Upper lobe of right lung (tissue), 1 donor: ENCODE results near the gene PNLIPRP1. TPM values are rescaled to one million over a fixed set of nuclear protein-coding genes. Genes with fewer than 3 reads are reported as not detected.

ENCODE experiments used
- ATAC-seq: fragments of 200-7000 bp; cut with Tn5 transposase; one replicate; pipeline ENCODE4 v1.9.1; 2020; ENCODE audit warnings: mild to moderate bottlenecking, moderate library complexity
- DNase-seq: peaks from one replicate; pipeline ENCODE4 v3.0.0-alpha.2; 2020
- H3K27ac ChIP-seq: fragments of 200-600 bp; one replicate; pipeline ENCODE4 v1.8.0; 2022
- H3K27me3 ChIP-seq: fragments of 200-600 bp; one replicate; pipeline ENCODE4 v1.8.0; 2022; ENCODE audit warnings: mild to moderate bottlenecking
- H3K36me3 ChIP-seq: fragments of 200-600 bp; one replicate; pipeline ENCODE4 v1.8.0; 2022
- H3K4me1 ChIP-seq: fragments of 200-600 bp; one replicate; pipeline ENCODE4 v1.8.0; 2022
- H3K4me3 ChIP-seq: fragments of 200-600 bp; one replicate; pipeline ENCODE4 v1.8.0; 2022; ENCODE audit warnings: mild to moderate bottlenecking
- H3K9me3 ChIP-seq: fragments of 200-600 bp; one replicate; pipeline ENCODE4 v1.8.0; 2022
- CTCF ChIP-seq: fragments of 200-600 bp; IDR thresholded peaks from one replicate; pipeline ENCODE4 v1.8.0; 2022; ENCODE audit warnings: antibody characterized with exemption
- intact Hi-C: fragments of 100-400 bp; cut with DNase I; formaldehyde crosslinking; loops from one replicate; pipeline ENCODE4 v1.11.0; 2022
- total RNA-seq: library from RNA; stranded (reverse); fragmentation: NEBNext Ultra II Directional; extraction: Animal tissue kit (Norgen Biotek cat#: 25700); gene quantifications from one replicate; pipeline ENCODE4 v1.2.1, GENCODE V29; 2021
- donor health status: DM: no; HTN: yes; CAD: no; lungs with severe emphysema.

Gene PNLIPRP1
- total RNA-seq, 1 donor from 2014 or later: not detected

GRCh38 chr10:116566932-116567331 is 23.8 kb upstream of the PNLIPRP1 start:
- no peak for TF ChIP-seq CTCF
- Histone ChIP-seq H3K27me3 (no peaks in the 10 kb centered on the region), H3K27ac (no peak overlapping the region), H3K9me3 (no peaks in the 10 kb centered on the region), H3K36me3 (no peaks in the 10 kb centered on the region), H3K4me3 (no peak overlapping the region), H3K4me1 (no peaks in the 10 kb centered on the region)
- intact Hi-C loops: no loop called here
- no peak for ATAC-seq
- no peak for DNase-seq

GRCh38 chr10:116567335-116567734 is 23.4 kb upstream of the PNLIPRP1 start:
- no peak overlapping the region for H3K27ac ChIP-seq
- H3K36me3 ChIP-seq: no peaks in the 10 kb centered on the region
- H3K27me3 ChIP-seq: no peaks in the 10 kb centered on the region
- DNase-seq (no peak), ATAC-seq (no peak)
- H3K9me3 ChIP-seq: no peaks in the 10 kb centered on the region
- no peaks in the 10 kb centered on the region for H3K4me1 ChIP-seq
- intact Hi-C loops: no loop called here
- no peak for TF ChIP-seq CTCF
- H3K4me3 ChIP-seq: no peak overlapping the region

GRCh38 chr10:116574797-116575196 is 16.0 kb upstream of the PNLIPRP1 start:
- no peaks in the 10 kb centered on the region for H3K36me3 ChIP-seq
- no peak for TF ChIP-seq CTCF
- no peaks in the 10 kb centered on the region for H3K27me3 ChIP-seq
- intact Hi-C loops: no loop called here
- H3K4me3 ChIP-seq: no peak overlapping the region
- no peaks in the 10 kb centered on the region for H3K9me3 ChIP-seq
- DNase-seq (no peak), ATAC-seq (no peak)
- no peaks in the 10 kb centered on the region for H3K4me1 ChIP-seq
- H3K27ac ChIP-seq: no peak overlapping the region

GRCh38 chr10:116587878-116588591 is 2.7 kb upstream of the PNLIPRP1 start:
- Histone ChIP-seq H3K4me3 (no peak overlapping the region), H3K4me1 (no peaks in the 10 kb centered on the region), H3K9me3 (no peaks in the 10 kb centered on the region), H3K36me3 (no peaks in the 10 kb centered on the region), H3K27me3 (no peaks in the 10 kb centered on the region), H3K27ac (no peak overlapping the region)
- no peak for DNase-seq
- TF ChIP-seq CTCF: no peak
- ATAC-seq: no peak
- intact Hi-C loops: no loop called here

- H3K27ac ChIP-seq: no peak overlapping the region
- H3K4me1 ChIP-seq: no peaks in the 10 kb centered on the region
- ATAC-seq (no peak), DNase-seq (no peak)
- no peak for TF ChIP-seq CTCF
- no peak overlapping the region for H3K4me3 ChIP-seq
- H3K27me3 ChIP-seq: no peaks in the 10 kb centered on the region
- intact Hi-C loops: no loop called here
- no peaks in the 10 kb centered on the region for H3K9me3 ChIP-seq
- H3K36me3 ChIP-seq: no peaks in the 10 kb centered on the region
Measured at GRCh38 chr10:116588995-116589394, 1.8 kb upstream of the PNLIPRP1 start.

GRCh38 chr10:116589926-116590325 is 833 bp upstream of the PNLIPRP1 start:
- H3K4me1 ChIP-seq: no peaks in the 10 kb centered on the region
- no peaks in the 10 kb centered on the region for H3K36me3 ChIP-seq
- intact Hi-C loops: no loop called here
- DNase-seq (no peak), ATAC-seq (peak; percentile 89)
- no peak for TF ChIP-seq CTCF
- no peak overlapping the region for H3K4me3 ChIP-seq
- H3K27ac ChIP-seq: no peak overlapping the region
- no peaks in the 10 kb centered on the region for H3K27me3 ChIP-seq
- H3K9me3 ChIP-seq: no peaks in the 10 kb centered on the region
